ENCODE results near the gene KRT80.

DNA sequence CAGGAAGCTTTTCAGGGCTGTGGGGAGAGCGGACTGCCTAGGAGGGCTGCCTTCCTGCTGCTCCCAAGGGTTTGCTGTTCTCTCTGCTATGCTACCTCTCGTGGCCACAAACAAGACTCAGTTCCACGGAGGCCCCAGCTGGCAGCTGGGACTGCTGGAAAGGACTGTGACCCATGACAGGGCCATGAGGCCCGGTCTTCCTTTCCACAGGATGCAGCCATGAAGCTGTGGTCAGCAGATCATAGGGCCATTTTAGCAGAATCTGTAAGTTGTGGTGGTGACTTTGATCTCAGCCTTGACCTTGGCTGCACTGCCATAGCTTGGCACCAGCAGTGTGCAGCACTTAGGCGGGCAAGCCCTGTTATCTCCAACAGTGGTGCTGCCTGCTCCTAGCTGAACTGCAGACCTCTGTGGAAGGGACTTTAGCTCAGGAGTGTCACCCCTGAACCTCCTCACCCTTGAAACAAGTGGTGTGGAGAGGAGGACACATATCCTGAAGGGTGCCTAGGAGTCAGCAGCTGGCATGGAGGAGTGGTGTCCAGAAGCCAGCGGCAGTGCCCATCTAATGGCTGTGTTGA lies 12.3 kb downstream of the KRT80 start:
- TF ChIP-seq CTCF (conservative IDR thresholded peaks at IDR 0.05 in 1 of 2, IDR thresholded peaks at IDR 0.05 in 1 of 2; ENCODE audit: extremely low read depth in 1 of 2, insufficient read depth in 1 of 2, low read depth in 1 of 2, low read length in 2 of 2) (no peak), EZH2 (IDR thresholded peaks at IDR 0.05; ENCODE audit: borderline replicate concordance, low read length) (no peak)

Data from mammary epithelial cell (primary cell).